Measurements from ENCODE around the gene L3MBTL2.

- no peak for TF ChIP-seq EZH2 (IDR thresholded peaks at IDR 0.05; ENCODE audit: borderline replicate concordance, insufficient read depth, low read depth, low read length, poor library complexity, severe bottlenecking)
- no peak for TF ChIP-seq CTCF (IDR thresholded peaks at IDR 0.05)
These were observed 35.4 kb downstream of the L3MBTL2 start, which contains the start of gene CHADL for GRCh38 chr22:41240377-41241132.
